GM13976 (cell line): ENCODE measurements around the gene MPV17L.
"Not testable (repeated sequence)": the region's sequence is repeated elsewhere in the genome, so short reads cannot be mapped to it uniquely, and the experiment has no call there.

Experiments used
- DNase-seq: peaks from one replicate; pipeline ENCODE4 v3.0.0; 2012; ENCODE audit warnings: low spot score
- in situ Hi-C: fragments of 300-500 bp; cut with MboI; formaldehyde crosslinking; loops from one replicate; pipeline ENCODE4 v1.12.0; 2022; ENCODE audit warnings: low sequenced_read_pairs, mixed read lengths, inconsistent platforms; ENCODE audit not compliant: unreplicated experiment
- TF ChIP-seq, protein P1 (sequence below): IDR thresholded peaks from 2 replicates; pipeline ENCODE4 v1.5.1; 2012; ENCODE audit warnings: borderline replicate concordance, mild to moderate bottlenecking; ENCODE audit not compliant: insufficient read depth; ENCODE audit errors: extremely low read depth, missing control alignments, control extremely low read depth

Gene MPV17L

DNA sequence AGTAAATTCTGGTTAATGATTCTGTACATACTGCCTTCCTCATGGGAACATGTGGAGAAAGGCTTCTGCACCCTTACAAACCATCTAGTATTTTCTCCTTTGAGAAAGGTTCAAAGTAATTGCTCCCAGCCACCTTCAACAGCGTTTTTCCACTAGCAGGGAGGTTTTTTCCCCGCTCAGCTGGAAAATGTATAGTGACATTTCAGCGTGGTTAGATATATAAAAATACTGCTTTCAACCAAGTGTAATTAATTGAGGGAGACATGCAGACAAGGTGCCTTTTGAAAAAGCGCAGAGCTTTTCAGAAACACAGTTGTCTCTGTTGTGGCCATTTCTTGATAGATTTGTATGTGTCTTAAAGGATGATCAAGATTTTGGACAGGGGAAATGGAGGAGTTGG lies 44.0 kb downstream of the MPV17L start:
- in situ Hi-C loops, result no loop called here
- TF ChIP-seq, protein P1, sequence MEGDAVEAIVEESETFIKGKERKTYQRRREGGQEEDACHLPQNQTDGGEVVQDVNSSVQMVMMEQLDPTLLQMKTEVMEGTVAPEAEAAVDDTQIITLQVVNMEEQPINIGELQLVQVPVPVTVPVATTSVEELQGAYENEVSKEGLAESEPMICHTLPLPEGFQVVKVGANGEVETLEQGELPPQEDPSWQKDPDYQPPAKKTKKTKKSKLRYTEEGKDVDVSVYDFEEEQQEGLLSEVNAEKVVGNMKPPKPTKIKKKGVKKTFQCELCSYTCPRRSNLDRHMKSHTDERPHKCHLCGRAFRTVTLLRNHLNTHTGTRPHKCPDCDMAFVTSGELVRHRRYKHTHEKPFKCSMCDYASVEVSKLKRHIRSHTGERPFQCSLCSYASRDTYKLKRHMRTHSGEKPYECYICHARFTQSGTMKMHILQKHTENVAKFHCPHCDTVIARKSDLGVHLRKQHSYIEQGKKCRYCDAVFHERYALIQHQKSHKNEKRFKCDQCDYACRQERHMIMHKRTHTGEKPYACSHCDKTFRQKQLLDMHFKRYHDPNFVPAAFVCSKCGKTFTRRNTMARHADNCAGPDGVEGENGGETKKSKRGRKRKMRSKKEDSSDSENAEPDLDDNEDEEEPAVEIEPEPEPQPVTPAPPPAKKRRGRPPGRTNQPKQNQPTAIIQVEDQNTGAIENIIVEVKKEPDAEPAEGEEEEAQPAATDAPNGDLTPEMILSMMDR, result no peak

DNA sequence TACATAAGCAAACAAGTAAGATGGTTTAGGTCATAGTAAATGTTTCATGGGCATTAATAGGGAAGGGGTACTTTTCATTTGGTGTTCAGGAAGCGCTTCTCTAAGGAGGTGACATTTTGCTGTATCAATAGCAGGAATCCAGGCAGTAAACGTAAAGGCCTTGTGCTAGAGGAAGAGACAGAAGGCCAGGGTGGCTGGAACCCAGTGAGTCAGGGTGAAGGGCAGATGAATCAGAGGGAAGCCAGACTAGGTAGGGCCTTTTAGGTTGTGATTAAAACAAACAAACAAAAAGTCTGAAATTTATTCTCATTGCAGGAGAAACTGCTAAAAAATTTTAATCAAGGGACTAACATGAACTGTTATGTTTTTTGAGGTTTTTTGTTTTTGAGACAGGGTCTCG lies 45.3 kb downstream of the MPV17L start:
- TF ChIP-seq, protein P1, result no peak
- in situ Hi-C loops, result no loop called here
- no peak for DNase-seq

More for the DNA sequence above, 44.0 kb downstream of the MPV17L start:
- DNase-seq, result no peak

DNA sequence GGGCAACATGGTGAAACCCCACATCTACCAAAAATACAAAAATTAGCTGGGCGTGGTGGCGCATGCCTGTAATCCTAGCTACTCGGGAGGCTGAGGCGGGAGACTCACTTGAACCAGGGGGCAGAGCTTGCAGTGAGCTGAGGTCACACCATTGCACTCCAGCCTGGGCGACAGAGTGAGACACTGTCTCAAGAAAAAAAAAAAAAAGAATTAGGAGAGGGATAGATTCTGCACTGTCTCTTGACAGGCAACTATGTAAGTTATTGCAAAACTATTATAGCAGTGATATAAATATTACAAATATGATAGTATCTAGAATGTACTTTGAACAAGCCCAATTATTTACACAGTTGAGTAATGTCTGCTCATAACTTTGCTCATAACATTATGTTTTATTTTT lies 46.6 kb downstream of the MPV17L start:
- in situ Hi-C loops, DNase-seq: not testable (repeated sequence)

DNA sequence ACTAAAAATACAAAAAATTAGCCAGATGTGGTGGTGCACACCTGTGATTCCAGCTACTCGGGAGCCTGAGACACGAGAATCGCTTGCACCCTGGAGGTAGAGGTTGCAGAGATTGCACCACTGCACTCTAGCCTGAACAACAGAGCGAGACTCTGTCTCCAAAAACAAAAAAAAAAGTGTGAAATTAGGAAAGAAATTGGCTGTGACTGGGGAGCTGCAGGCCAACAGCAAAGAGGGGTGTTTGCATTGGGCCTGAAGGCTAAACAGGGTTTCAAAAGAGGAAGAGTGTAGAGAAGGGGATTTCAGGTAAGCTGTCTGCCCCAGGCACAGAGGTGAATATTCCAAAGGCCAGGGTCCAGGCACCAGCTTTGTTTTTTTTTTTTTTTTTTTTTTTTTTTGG lies 48.2 kb downstream of the MPV17L start:
- in situ Hi-C loops, result no loop called here
- TF ChIP-seq, protein P1, result no peak
- no peak for DNase-seq

DNA sequence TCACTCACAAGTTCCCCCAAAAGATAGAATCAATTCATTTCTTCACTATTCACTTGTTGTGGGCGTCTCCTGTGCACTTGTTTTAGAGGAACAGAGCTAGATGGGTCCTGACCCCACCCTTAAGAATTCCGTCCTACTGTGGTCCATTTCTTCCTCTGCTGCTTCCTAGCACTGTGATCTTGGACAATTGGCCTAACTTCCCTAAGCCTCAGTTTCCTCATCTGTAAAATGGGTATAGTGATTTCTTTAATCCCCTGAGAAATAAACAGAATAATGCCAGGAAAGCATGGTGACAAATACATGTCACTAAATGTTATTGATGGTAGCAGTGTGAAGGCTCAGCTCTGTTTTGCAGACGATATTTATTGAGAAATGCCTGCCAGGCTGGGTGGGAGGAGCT lies 48.7 kb downstream of the MPV17L start:
- TF ChIP-seq, protein P1, result no peak
- in situ Hi-C loops, result no loop called here
- DNase-seq, result no peak

DNA sequence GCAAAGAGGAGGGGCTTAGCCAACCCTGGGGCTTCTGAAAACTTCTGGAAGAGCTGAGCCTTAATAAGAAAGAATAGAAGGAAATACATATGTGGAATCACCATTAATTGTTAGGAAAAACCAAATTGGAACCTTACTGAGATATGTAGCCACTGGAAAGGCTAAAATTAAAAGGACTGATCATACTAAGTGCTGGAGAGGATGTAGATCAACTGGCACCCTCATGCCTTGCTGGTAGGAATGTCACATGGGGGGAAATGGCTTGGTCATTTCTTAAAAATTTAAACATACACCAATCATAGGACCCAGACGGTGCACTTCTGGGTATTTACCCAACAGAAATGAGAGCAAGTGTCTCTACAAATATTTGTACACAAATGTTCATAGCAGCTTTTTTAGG lies 49.9 kb downstream of the MPV17L start:
- TF ChIP-seq, protein P1, result no peak
- no peak for DNase-seq
- in situ Hi-C loops, result no loop called here

DNA sequence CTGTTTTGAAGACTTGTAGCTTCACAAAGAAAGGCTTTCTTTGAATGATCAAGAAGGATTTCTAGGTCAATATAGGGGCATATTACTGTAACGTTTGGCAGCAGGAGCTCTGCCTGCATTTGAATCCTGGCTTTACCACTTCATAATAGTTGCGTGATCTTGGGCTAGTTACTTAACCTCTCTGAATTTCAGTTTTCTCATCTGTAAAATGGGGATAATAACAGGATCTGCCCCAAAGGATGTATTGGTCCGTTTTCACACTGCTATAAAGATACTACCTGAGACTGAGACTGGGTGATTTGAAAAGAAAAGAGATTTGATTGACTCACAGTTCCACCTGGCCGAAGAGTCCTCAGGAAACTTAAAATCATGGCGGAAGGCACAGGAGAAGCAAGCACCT lies 51.3 kb downstream of the MPV17L start:
- no peak for DNase-seq
- in situ Hi-C loops, result no loop called here
- TF ChIP-seq, protein P1, result no peak

DNA sequence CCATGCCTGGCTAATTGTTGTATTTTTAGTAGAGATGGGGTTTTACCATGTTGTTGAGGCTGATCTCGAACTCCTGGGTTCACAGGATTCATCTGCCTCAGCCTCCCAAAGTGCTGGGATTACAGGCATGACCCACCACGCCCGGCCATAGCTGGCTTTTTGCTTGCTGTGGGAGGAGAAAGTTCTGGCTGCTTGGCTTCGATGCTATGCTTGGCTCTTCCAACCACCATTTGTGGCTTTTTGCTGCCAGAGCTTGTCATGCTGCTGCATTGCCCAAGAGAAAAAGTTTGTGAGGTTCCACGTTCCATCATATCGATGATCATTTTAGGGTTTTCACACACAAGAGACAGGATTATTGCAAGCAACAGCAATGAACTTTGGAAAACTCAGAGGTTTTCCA lies 55.1 kb downstream of the MPV17L start:
- in situ Hi-C loops, result no loop called here
- TF ChIP-seq, protein P1, result no peak
- DNase-seq, result no peak
